Neural progenitor cell (in vitro differentiated cells): ENCODE data around the gene TACR1. TPM values are rescaled to one million over a fixed set of nuclear protein-coding genes. Genes with fewer than 3 reads are reported as not detected.

Experiments
- DNase-seq: peaks from one replicate; pipeline ENCODE4 v3.0.0-alpha.2; 2016; ENCODE audit warnings: low spot score
- H2AFZ ChIP-seq: fragments of 200-600 bp; sonication (generic); replicated peaks from 2 replicates; pipeline ENCODE4 v1.6.1; 2016; ENCODE audit warnings: antibody characterized with exemption
- H3F3A ChIP-seq: fragments of 200-600 bp; sonication (generic); 2 replicates; pipeline ENCODE4 v1.6.1; 2016; ENCODE audit warnings: antibody characterized with exemption, low read depth
- H3K27ac ChIP-seq: fragments of 200-600 bp; sonication (generic); 2 replicates; pipeline ENCODE4 v1.5.1; 2016; ENCODE audit warnings: mild to moderate bottlenecking
- H3K27me3 ChIP-seq: fragments of 200-600 bp; sonication (generic); 2 replicates; pipeline ENCODE4 v1.6.1; 2016; ENCODE audit warnings: mild to moderate bottlenecking, moderate library complexity
- H3K36me3 ChIP-seq: fragments of 200-600 bp; sonication (generic); 2 replicates; pipeline ENCODE4 v1.5.1; 2016
- H3K4me1 ChIP-seq: fragments of 200-600 bp; sonication (generic); 2 replicates; pipeline ENCODE4 v1.6.1; 2016; ENCODE audit warnings: mixed run types
- H3K4me2 ChIP-seq: fragments of 200-600 bp; sonication (generic); 2 replicates; pipeline ENCODE4 v1.6.1; 2016
- H3K4me3 ChIP-seq: fragments of 200-600 bp; sonication (generic); 2 replicates; pipeline ENCODE4 v1.5.1; 2016
- H3K79me2 ChIP-seq: fragments of 200-600 bp; sonication (generic); 2 replicates; pipeline ENCODE4 v1.6.1; 2016; ENCODE audit warnings: low read depth
- H3K9ac ChIP-seq: fragments of 200-600 bp; sonication (generic); 2 replicates; pipeline ENCODE4 v1.6.1; 2016
- H3K9me3 ChIP-seq: fragments of 200-600 bp; sonication (generic); 2 replicates; pipeline ENCODE4 v1.5.1; 2016; ENCODE audit warnings: low read depth
- H4K20me1 ChIP-seq: fragments of 200-600 bp; sonication (generic); 2 replicates; pipeline ENCODE4 v1.6.1; 2016; ENCODE audit warnings: low read depth
- H3K27ac Mint-ChIP-seq: 3 replicates; pipeline ENCODE4 v1.8.0; 2021; ENCODE audit warnings: mixed read lengths
- H3K27me3 Mint-ChIP-seq: 2 replicates; pipeline ENCODE4 v1.8.0; 2022; ENCODE audit warnings: low read depth, mild to moderate bottlenecking, inconsistent platforms, moderate library complexity, mixed read lengths; ENCODE audit not compliant: insufficient read depth
- H3K36me3 Mint-ChIP-seq: 3 replicates; pipeline ENCODE4 v1.8.0; 2021; ENCODE audit warnings: mixed read lengths
- H3K4me1 Mint-ChIP-seq: 3 replicates; pipeline ENCODE4 v1.8.0; 2021; ENCODE audit warnings: mixed read lengths
- H3K4me3 Mint-ChIP-seq: 3 replicates; pipeline ENCODE4 v1.8.0; 2021; ENCODE audit warnings: mild to moderate bottlenecking, moderate library complexity, mixed read lengths
- H3K9me3 Mint-ChIP-seq: 3 replicates; pipeline ENCODE4 v1.8.0; 2020; ENCODE audit warnings: mixed read lengths
- CTCF ChIP-seq: fragments of 200-600 bp; sonication (generic); IDR thresholded peaks from 2 replicates; pipeline ENCODE4 v1.5.1; 2017; ENCODE audit warnings: antibody characterized with exemption, mild to moderate bottlenecking
- EZH2 ChIP-seq: fragments of 200-600 bp; sonication (generic); IDR thresholded peaks from 2 replicates; pipeline ENCODE4 v1.6.1; 2017; ENCODE audit warnings: antibody characterized with exemption, mild to moderate bottlenecking, moderate library complexity
- EZH2phosphoT487 ChIP-seq: fragments of 200-600 bp; sonication (generic); IDR thresholded peaks from 2 replicates; pipeline ENCODE4 v1.6.1; 2017; ENCODE audit warnings: antibody characterized with exemption
- total RNA-seq: library from RNA; depleted of rRNA; stranded (reverse); fragments of >200 nt; gene quantifications from 2 replicates; pipeline ENCODE4 v1.2.3, GENCODE V29; 2015; ENCODE audit warnings: low replicate concordance

The TACR1 gene
- total RNA-seq, 1 donor from 2014 or later: not detected

DNA sequence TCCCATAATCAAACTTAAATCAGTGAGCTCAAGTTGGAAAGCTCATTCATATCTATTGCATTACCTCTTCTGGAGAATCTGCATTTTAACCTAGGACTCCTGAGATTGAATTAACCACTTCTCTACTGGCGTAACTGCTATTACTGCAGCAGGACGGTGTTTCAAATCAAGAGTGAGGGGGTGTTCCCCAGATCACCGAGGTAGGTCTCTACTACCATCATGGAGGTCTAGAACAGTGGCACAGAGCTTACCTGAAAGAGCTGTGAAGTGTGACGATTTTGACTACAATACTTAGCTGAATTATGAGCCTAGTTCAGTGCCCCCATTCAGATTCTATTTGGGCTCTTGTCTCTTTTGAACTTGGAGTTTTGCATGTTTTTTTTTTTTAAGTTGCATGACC, 121.4 kb downstream of the TACR1 start:
- Mint-ChIP-seq H3K36me3 (no peaks in the 10 kb centered on the region), H3K27me3 (peaks cover 6% of the 10 kb centered on the region), H3K9me3 (peaks cover 3% of the 10 kb centered on the region), H3K4me3 (no peak overlapping the region), H3K27ac (no peak overlapping the region), H3K4me1 (peaks cover 10% of the 10 kb centered on the region)
- H3K9me3 ChIP-seq: no peaks in the 10 kb centered on the region
- TF ChIP-seq CTCF (no peak), EZH2phosphoT487 (no peak), EZH2 (no peak)
- no peaks in the 10 kb centered on the region for H4K20me1 ChIP-seq
- DNase-seq: no peak
- H2AFZ ChIP-seq: no peak overlapping the region
- no peaks in the 10 kb centered on the region for H3K27me3 ChIP-seq
- peaks cover 18% of the 10 kb centered on the region for H3K4me1 ChIP-seq
- no peaks in the 10 kb centered on the region for H3K79me2 ChIP-seq
- no peak overlapping the region for H3K27ac ChIP-seq
- no peaks in the 10 kb centered on the region for H3F3A ChIP-seq
- H3K4me2 ChIP-seq: no peak overlapping the region
- H3K36me3 ChIP-seq: no peaks in the 10 kb centered on the region
- H3K4me3 ChIP-seq: no peak overlapping the region
- no peak overlapping the region for H3K9ac ChIP-seq

- H3K79me2 ChIP-seq: no peaks in the 10 kb centered on the region
- H3K27me3 ChIP-seq: no peaks in the 10 kb centered on the region
- H4K20me1 ChIP-seq: no peaks in the 10 kb centered on the region
- TF ChIP-seq EZH2 (no peak), CTCF (no peak), EZH2phosphoT487 (no peak)
- Mint-ChIP-seq H3K27ac (no peak overlapping the region), H3K36me3 (no peaks in the 10 kb centered on the region), H3K27me3 (peaks cover 8% of the 10 kb centered on the region), H3K4me1 (peaks cover 10% of the 10 kb centered on the region), H3K9me3 (no peaks in the 10 kb centered on the region), H3K4me3 (no peak overlapping the region)
- H3K9me3 ChIP-seq: no peaks in the 10 kb centered on the region
- H3K4me3 ChIP-seq: no peak overlapping the region
- H3K36me3 ChIP-seq: no peaks in the 10 kb centered on the region
- DNase-seq: no peak
- H3K9ac ChIP-seq: no peak overlapping the region
- no peak overlapping the region for H2AFZ ChIP-seq
- H3K4me1 ChIP-seq: peaks cover 18% of the 10 kb centered on the region
- H3K27ac ChIP-seq: no peak overlapping the region
- no peaks in the 10 kb centered on the region for H3F3A ChIP-seq
- no peak overlapping the region for H3K4me2 ChIP-seq
Measured at GRCh38 chr2:75076088-75076487, 123.2 kb downstream of the TACR1 start.

GRCh38 chr2:75074708-75075107, 124.6 kb downstream of the TACR1 start:
- Histone ChIP-seq H3K9ac (no peak overlapping the region), H3K36me3 (no peaks in the 10 kb centered on the region), H3K79me2 (no peaks in the 10 kb centered on the region), H3K4me1 (peaks cover 15% of the 10 kb centered on the region), H3K27me3 (no peaks in the 10 kb centered on the region), H3K27ac (no peak overlapping the region), H3K4me2 (peak overlapping the region; percentile 2), H3K4me3 (no peak overlapping the region), H2AFZ (no peak overlapping the region), H4K20me1 (no peaks in the 10 kb centered on the region), H3F3A (no peaks in the 10 kb centered on the region), H3K9me3 (no peaks in the 10 kb centered on the region)
- H3K4me1 Mint-ChIP-seq: peaks cover 10% of the 10 kb centered on the region
- no peak overlapping the region for H3K4me3 Mint-ChIP-seq
- no peaks in the 10 kb centered on the region for H3K36me3 Mint-ChIP-seq
- H3K9me3 Mint-ChIP-seq: no peaks in the 10 kb centered on the region
- no peak for DNase-seq
- TF ChIP-seq EZH2: no peak
- TF ChIP-seq CTCF: no peak
- no peak for TF ChIP-seq EZH2phosphoT487
- peaks cover 8% of the 10 kb centered on the region for H3K27me3 Mint-ChIP-seq
- no peak overlapping the region for H3K27ac Mint-ChIP-seq
